ENCODE results near the gene CDAN1. TPM values are rescaled to one million over a fixed set of nuclear protein-coding genes. Genes with fewer than 3 reads are reported as not detected.
"Not testable (repeated sequence)": the region's sequence is repeated elsewhere in the genome, so short reads cannot be mapped to it uniquely, and the experiment has no call there.

CDAN1 gene
- total RNA-seq, 6 experiments from 2014 or later: 12.4 to 17.7 (median 16.0) TPM

- no peak for DNase-seq
- no peaks in the 10 kb centered on the region; the same call in 1 of the 2 replicates for H3K4me1 Mint-ChIP-seq (ENCODE audit: low read depth)
- H3K27ac Mint-ChIP-seq: no peak overlapping the region
- H3K9me3 Mint-ChIP-seq: no peaks in the 10 kb centered on the region
- H3K4me3 Mint-ChIP-seq: no peak overlapping the region
- TF ChIP-seq CTCF (IDR thresholded peaks at IDR 0.05): no peak
- peaks cover 27% of the 10 kb centered on the region for H3K36me3 Mint-ChIP-seq (ENCODE audit: low read depth)
- H3K27me3 Mint-ChIP-seq (ENCODE audit: insufficient read depth): no peaks in the 10 kb centered on the region; the same call in 1 of the 2 replicates
Observed at GRCh38 chr15:42687740-42688139, 49.2 kb downstream of the CDAN1 start.

GRCh38 chr15:42686281-42686680, 50.6 kb downstream of the CDAN1 start:
- Mint-ChIP-seq H3K27ac (no peak overlapping the region), H3K9me3 (no peaks in the 10 kb centered on the region), H3K27me3 (ENCODE audit: insufficient read depth) (no peaks in the 10 kb centered on the region; the same call in 1 of the 2 replicates), H3K4me3 (no peak overlapping the region), H3K36me3 (ENCODE audit: low read depth) (peaks cover 27% of the 10 kb centered on the region), H3K4me1 (ENCODE audit: low read depth) (no peaks in the 10 kb centered on the region; the same call in 1 of the 2 replicates)
- no peak for TF ChIP-seq CTCF (IDR thresholded peaks at IDR 0.05)
- no peak for DNase-seq

GRCh38 chr15:42681119-42681518, 55.8 kb downstream of the CDAN1 start:
- no peak for DNase-seq
- TF ChIP-seq CTCF (IDR thresholded peaks at IDR 0.05): no peak
- Mint-ChIP-seq H3K9me3 (no peaks in the 10 kb centered on the region), H3K27ac (no peak overlapping the region), H3K4me3 (no peak overlapping the region), H3K4me1 (ENCODE audit: low read depth) (peaks cover 12% of the 10 kb centered on the region; the same call in 1 of the 2 replicates), H3K27me3 (ENCODE audit: insufficient read depth) (no peaks in the 10 kb centered on the region), H3K36me3 (ENCODE audit: low read depth) (peaks cover 11% of the 10 kb centered on the region)

GRCh38 chr15:42680142-42680482, 56.8 kb downstream of the CDAN1 start:
- DNase-seq: peak; percentile 8
- H3K9me3 Mint-ChIP-seq; H3K4me3 Mint-ChIP-seq; H3K36me3 Mint-ChIP-seq (ENCODE audit: low read depth); H3K27me3 Mint-ChIP-seq (ENCODE audit: insufficient read depth); H3K27ac Mint-ChIP-seq: not testable (repeated sequence)
- H3K4me1 Mint-ChIP-seq (ENCODE audit: low read depth): peaks cover 12% of the 10 kb centered on the region; the same call in 1 of the 2 replicates

GRCh38 chr15:42679285-42680141, 57.4 kb downstream of the CDAN1 start:
- no peak overlapping the region for H3K27ac Mint-ChIP-seq

More at GRCh38 chr15:42679285-42680141, 57.4 kb downstream of the CDAN1 start:
- H3K4me3 Mint-ChIP-seq: no peak overlapping the region
- H3K27me3 Mint-ChIP-seq (ENCODE audit: insufficient read depth): no peaks in the 10 kb centered on the region; the same call in 1 of the 2 replicates
- H3K36me3 Mint-ChIP-seq (ENCODE audit: low read depth): peaks cover 8% of the 10 kb centered on the region
- DNase-seq: no peak
- no peak for TF ChIP-seq CTCF (IDR thresholded peaks at IDR 0.05)
- H3K4me1 Mint-ChIP-seq (ENCODE audit: low read depth): peaks cover 12% of the 10 kb centered on the region; the same call in 1 of the 2 replicates
- H3K9me3 Mint-ChIP-seq: no peaks in the 10 kb centered on the region

Measured in HFFc6 (cell line).